Cerebellar nuclear complex (tissue), 1 donor: ENCODE measurements around the gene RGS5.

Experiments used
- DNase-seq, 2 experiments: peaks; one replicate each; lab custom pipeline; 2025; lab: John Stamatoyannopoulos, UW

The RGS5 gene

GRCh38 chr1:163145435-163145834 lies 57.3 kb downstream of the RGS5 start:
- DNase-seq: no peak

GRCh38 chr1:163144418-163144817 lies 58.3 kb downstream of the RGS5 start:
- no peak for DNase-seq

- DNase-seq: no peak
Observed at GRCh38 chr1:163142152-163142551, 60.6 kb downstream of the RGS5 start.

GRCh38 chr1:163141556-163141955 lies 61.2 kb downstream of the RGS5 start:
- no peak for DNase-seq

GRCh38 chr1:163137556-163138265 lies 65.0 kb downstream of the RGS5 start:
- DNase-seq: no peak

- no peak for DNase-seq
Observed at GRCh38 chr1:163131981-163132380, 70.7 kb downstream of the RGS5 start.

- DNase-seq: no peak
Observed at GRCh38 chr1:163130225-163130856, 72.4 kb downstream of the RGS5 start.

GRCh38 chr1:163128282-163128681 lies 74.4 kb downstream of the RGS5 start:
- no peak for DNase-seq

GRCh38 chr1:163124812-163125211 lies 77.9 kb downstream of the RGS5 start:
- no peak for DNase-seq

- DNase-seq: no peak
Observed at GRCh38 chr1:163120372-163120771, 82.3 kb downstream of the RGS5 start.

GRCh38 chr1:163119707-163120106 lies 83.0 kb downstream of the RGS5 start:
- no peak for DNase-seq

GRCh38 chr1:163115887-163116286 lies 86.8 kb downstream of the RGS5 start:
- DNase-seq: no peak

- no peak for DNase-seq
Observed at GRCh38 chr1:163107655-163108054, 95.1 kb downstream of the RGS5 start.

GRCh38 chr1:163106364-163106987 lies 96.2 kb downstream of the RGS5 start:
- DNase-seq: no peak

- no peak for DNase-seq
Observed at GRCh38 chr1:163104385-163105099, 98.2 kb downstream of the RGS5 start.

- DNase-seq: no peak
Observed at GRCh38 chr1:163102590-163102989, 100.1 kb downstream of the RGS5 start.

- DNase-seq: no peak
Observed at GRCh38 chr1:163095213-163095612, 107.5 kb downstream of the RGS5 start.

GRCh38 chr1:163094589-163094988 lies 108.1 kb downstream of the RGS5 start:
- DNase-seq: no peak

GRCh38 chr1:163094182-163094581 lies 108.5 kb downstream of the RGS5 start:
- DNase-seq: no peak

- no peak for DNase-seq
Observed at GRCh38 chr1:163093579-163093978, 109.1 kb downstream of the RGS5 start.

- no peak for DNase-seq
Observed at GRCh38 chr1:163093169-163093568, 109.5 kb downstream of the RGS5 start.
